HEK293T (cell line): ENCODE results near the gene MR1.

Experiments
- CTCF ChIA-PET: fragments of 350-600 bp; formaldehyde crosslinking; extraction: SDS; loops from one replicate; lab custom pipeline; 2021; ENCODE audit warnings: antibody characterized with exemption, inconsistent platforms; lab: Yijun Ruan, JAX
- POLR2A ChIA-PET: fragments of 350-600 bp; formaldehyde crosslinking; extraction: SDS; loops from one replicate; lab custom pipeline; 2020; ENCODE audit warnings: antibody characterized with exemption, inconsistent platforms; lab: Yijun Ruan, JAX
- DNase-seq: peaks from one replicate; pipeline ENCODE4 v3.0.0; 2012; ENCODE audit warnings: mixed read lengths; ENCODE audit errors: extremely low spot score
- ARNT ChIP-seq: fragments of 450-650 bp; IDR thresholded peaks from 2 replicates; pipeline ENCODE4 v1.6.1; 2017; ENCODE audit warnings: mild to moderate bottlenecking
- BHLHE40 ChIP-seq: fragments of 450-650 bp; IDR thresholded peaks from 2 replicates; pipeline ENCODE4 v1.6.1; 2016; ENCODE audit warnings: mild to moderate bottlenecking, moderate library complexity, borderline replicate concordance
- CTBP1 ChIP-seq: fragments of 450-650 bp; IDR thresholded peaks from 2 replicates; pipeline ENCODE4 v1.6.1; 2016; ENCODE audit warnings: borderline replicate concordance
- ELF4 ChIP-seq: fragments of 450-650 bp; IDR thresholded peaks from 2 replicates; pipeline ENCODE4 v1.6.1; 2017; ENCODE audit warnings: antibody characterized with exemption
- FOXA1 ChIP-seq: fragments of 450-650 bp; IDR thresholded peaks from 2 replicates; pipeline ENCODE4 v1.6.1; 2016; ENCODE audit warnings: mild to moderate bottlenecking
- FOXK2 ChIP-seq: fragments of 450-650 bp; IDR thresholded peaks from 2 replicates; pipeline ENCODE4 v1.6.1; 2016; ENCODE audit warnings: mild to moderate bottlenecking
- FOXM1 ChIP-seq: fragments of 450-650 bp; IDR thresholded peaks from 2 replicates; pipeline ENCODE4 v1.6.1; 2017; ENCODE audit warnings: mild to moderate bottlenecking, borderline replicate concordance
- HDGF ChIP-seq: fragments of 450-650 bp; IDR thresholded peaks from 2 replicates; pipeline ENCODE4 v1.6.1; 2017; ENCODE audit warnings: antibody characterized with exemption, borderline replicate concordance
- L3MBTL2 ChIP-seq: fragments of 450-650 bp; conservative IDR thresholded peaks from 2 replicates; pipeline ENCODE4 v1.6.1; 2016; ENCODE audit warnings: mild to moderate bottlenecking
- LEF1 ChIP-seq: fragments of 450-650 bp; IDR thresholded peaks from 2 replicates; pipeline ENCODE4 v1.6.1; 2017; ENCODE audit warnings: mild to moderate bottlenecking, borderline replicate concordance
- NFRKB ChIP-seq: fragments of 450-650 bp; IDR thresholded peaks from 2 replicates; pipeline ENCODE4 v1.6.1; 2016; ENCODE audit warnings: mild to moderate bottlenecking, moderate library complexity
- SP1 ChIP-seq: fragments of 450-650 bp; IDR thresholded peaks from 2 replicates; pipeline ENCODE4 v1.6.1; 2017
- SUZ12 ChIP-seq: fragments of 450-650 bp; IDR thresholded peaks from 2 replicates; pipeline ENCODE4 v1.6.1; 2016; ENCODE audit warnings: mild to moderate bottlenecking
- TARDBP ChIP-seq: fragments of 450-650 bp; IDR thresholded peaks from 2 replicates; pipeline ENCODE4 v1.6.1; 2016
- ZNF384 ChIP-seq: fragments of 450-650 bp; IDR thresholded peaks from 2 replicates; pipeline ENCODE4 v1.6.1; 2016
- TF ChIP-seq, protein P1 (sequence below): fragments of 450-650 bp; IDR thresholded peaks from 2 replicates; pipeline ENCODE4 v1.6.1; 2016

The MR1 gene

DNA sequence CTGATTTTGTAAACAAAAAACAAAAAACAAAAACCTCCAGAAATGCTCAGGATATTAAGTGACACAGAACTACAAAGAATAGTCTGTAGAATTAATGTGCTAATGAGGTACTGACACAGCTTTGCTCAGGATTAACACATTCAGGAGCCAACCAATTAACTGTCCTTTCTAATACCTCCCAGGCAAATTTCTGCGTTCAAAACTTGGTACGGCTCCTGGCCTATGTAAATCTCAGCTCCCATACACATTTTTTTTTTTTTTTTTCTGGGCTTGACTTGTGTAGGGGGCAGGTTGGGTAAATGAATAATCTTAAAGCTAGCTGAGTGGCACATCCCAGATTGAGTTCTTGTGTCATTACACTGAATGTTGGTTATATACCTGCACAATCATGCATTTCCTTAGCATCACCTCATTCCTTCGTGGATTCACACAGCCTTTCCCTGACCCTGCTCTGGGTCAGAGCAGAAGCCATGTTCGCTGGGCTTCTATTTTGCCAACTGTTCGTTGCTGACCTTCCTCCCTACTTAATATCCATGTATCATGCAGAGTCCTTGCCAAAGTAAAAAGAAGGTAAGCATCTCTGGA lies 42.1 kb downstream of the MR1 start:
- POLR2A ChIA-PET: no interaction called here
- TF ChIP-seq ELF4 (no peak), FOXA1 (no peak), L3MBTL2 (no peak), LEF1 (no peak), HDGF (no peak), CTBP1 (no peak), BHLHE40 (no peak), FOXM1 (no peak), FOXK2 (no peak), SP1 (no peak)
- TF ChIP-seq, protein P1, sequence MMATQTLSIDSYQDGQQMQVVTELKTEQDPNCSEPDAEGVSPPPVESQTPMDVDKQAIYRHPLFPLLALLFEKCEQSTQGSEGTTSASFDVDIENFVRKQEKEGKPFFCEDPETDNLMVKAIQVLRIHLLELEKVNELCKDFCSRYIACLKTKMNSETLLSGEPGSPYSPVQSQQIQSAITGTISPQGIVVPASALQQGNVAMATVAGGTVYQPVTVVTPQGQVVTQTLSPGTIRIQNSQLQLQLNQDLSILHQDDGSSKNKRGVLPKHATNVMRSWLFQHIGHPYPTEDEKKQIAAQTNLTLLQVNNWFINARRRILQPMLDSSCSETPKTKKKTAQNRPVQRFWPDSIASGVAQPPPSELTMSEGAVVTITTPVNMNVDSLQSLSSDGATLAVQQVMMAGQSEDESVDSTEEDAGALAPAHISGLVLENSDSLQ: no peak
- DNase-seq: no peak
- CTCF ChIA-PET: interaction anchor here (1.1 kb wide), 1 partner anchor 13 kb away, joined by 3 read pairs; no protein-coding TSS in a partner anchor

DNA sequence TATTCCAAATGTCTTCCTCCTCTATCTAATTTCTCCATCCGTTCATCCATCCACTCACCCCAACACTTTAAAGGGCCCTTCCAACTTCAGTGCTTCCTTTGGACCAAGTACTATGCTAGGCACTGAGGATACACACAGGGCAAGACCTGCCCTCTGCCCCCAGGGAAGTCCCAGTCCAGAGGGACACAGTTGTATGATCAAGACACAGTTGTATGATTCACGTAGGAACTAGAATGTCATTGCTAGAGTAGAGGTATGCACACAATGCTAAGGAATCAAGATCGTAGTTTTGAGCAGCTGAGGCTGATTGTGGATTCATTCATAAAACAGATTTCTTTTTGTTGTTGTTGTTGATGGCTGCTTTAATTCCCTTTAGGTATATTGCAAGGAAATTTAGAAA lies 43.1 kb downstream of the MR1 start:
- DNase-seq: no peak
- no peak for TF ChIP-seq LEF1
- no peak for TF ChIP-seq BHLHE40
- no peak for TF ChIP-seq ZNF384
- no peak for TF ChIP-seq FOXA1
- no peak for TF ChIP-seq SP1
- TF ChIP-seq, protein P1: no peak
- no peak for TF ChIP-seq ELF4
- TF ChIP-seq L3MBTL2: no peak
- no peak for TF ChIP-seq TARDBP
- no peak for TF ChIP-seq FOXK2
- TF ChIP-seq NFRKB: no peak
- no peak for TF ChIP-seq CTBP1
- no peak for TF ChIP-seq FOXM1
- no peak for TF ChIP-seq SUZ12
- TF ChIP-seq ARNT: no peak
- TF ChIP-seq HDGF: no peak
- CTCF ChIA-PET: no interaction called here
- POLR2A ChIA-PET: no interaction called here

GRCh38 chr1:181077576-181078242 lies 43.9 kb downstream of the MR1 start:
- CTCF ChIA-PET: no interaction called here
- TF ChIP-seq FOXM1 (no peak), FOXA1 (no peak), SUZ12 (no peak), L3MBTL2 (no peak)
- TF ChIP-seq, protein P1: no peak
- POLR2A ChIA-PET: no interaction called here
- no peak for DNase-seq

DNA sequence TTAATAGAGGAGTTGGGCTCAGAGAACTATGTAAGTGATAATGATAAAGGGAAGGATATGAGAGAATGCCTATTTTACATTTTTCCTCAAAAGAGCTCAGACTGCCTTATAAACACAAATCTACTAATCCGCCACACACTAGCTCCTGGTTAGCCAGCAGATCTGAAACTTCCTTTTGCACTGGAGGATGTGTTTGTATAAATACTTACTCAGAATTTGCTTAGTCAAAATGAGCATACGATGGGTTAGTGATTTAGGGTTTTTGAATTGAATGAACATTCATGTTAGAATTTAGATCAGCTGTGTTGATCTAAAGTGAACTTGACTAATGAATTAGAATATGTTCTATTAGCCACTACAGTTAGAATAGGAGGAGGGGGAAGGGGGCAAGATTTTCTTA lies 45.6 kb downstream of the MR1 start:
- ChIA-PET CTCF (interaction anchor here (0.6 to 0.9 kb wide), 3 partner anchors 11 to 62 kb away, joined by 3 read pairs; no protein-coding TSS in a partner anchor), POLR2A (interaction anchor here (1.6 kb wide), 1 partner anchor 10 kb away, joined by 4 read pairs; no protein-coding TSS in a partner anchor)
- no peak for DNase-seq
- TF ChIP-seq, protein P1: no peak
- TF ChIP-seq NFRKB: no peak
- no peak for TF ChIP-seq FOXM1
- no peak for TF ChIP-seq L3MBTL2
- no peak for TF ChIP-seq LEF1
- TF ChIP-seq SP1: no peak

- ChIA-PET CTCF (interaction anchor here (0.6 to 0.9 kb wide), 3 partner anchors 11 to 62 kb away, joined by 3 read pairs; partner anchors contain the start of gene STX6), POLR2A (interaction anchor here (1.6 kb wide), 1 partner anchor 9 kb away, joined by 4 read pairs; no protein-coding TSS in a partner anchor)
- TF ChIP-seq SP1 (no peak), BHLHE40 (no peak), ARNT (no peak), TARDBP (no peak), SUZ12 (no peak), CTBP1 (no peak), FOXA1 (no peak), FOXM1 (no peak)
- TF ChIP-seq, protein P1: no peak
- DNase-seq: no peak
Measured at GRCh38 chr1:181079920-181080319, 46.1 kb downstream of the MR1 start.
